Measurements from ENCODE around the gene TCEANC. TPM values are rescaled to one million over a fixed set of nuclear protein-coding genes. Genes with fewer than 3 reads are reported as not detected.

Gene TCEANC
- total RNA-seq, 2 donors from 2014 or later: 2.9 to 3.5 TPM

DNA sequence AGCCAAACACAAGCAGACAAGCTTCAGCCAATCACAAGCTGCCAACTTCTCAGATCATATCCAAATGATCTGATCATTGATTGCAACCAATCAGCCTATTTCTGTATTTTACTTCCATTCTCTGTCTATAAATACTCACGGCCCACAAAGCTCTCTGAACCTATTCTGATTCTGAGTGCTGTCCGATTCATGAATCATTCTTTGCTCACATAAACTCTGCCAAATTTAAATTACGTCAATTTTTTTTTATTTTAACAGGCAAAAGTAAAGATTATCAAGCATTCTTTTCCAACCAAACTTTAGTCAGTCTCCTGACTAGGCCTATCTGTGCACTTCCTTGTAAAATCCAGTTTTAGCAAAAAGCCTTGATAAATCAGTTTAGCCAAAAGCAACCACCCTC, 1.8 kb upstream of the TCEANC start:
- no peaks in the 10 kb centered on the region for H3K36me3 ChIP-seq
- no peak overlapping the region for H3K9ac ChIP-seq (ENCODE audit: low read depth in 2 of 2, low read length in 2 of 2)
- no peaks in the 10 kb centered on the region for H3K9me3 ChIP-seq
- H3K4me3 ChIP-seq: no peak overlapping the region
- DNase-seq: no peak
- no peak overlapping the region for H3K27ac ChIP-seq
- H3K27me3 ChIP-seq: no peaks in the 10 kb centered on the region
- TF ChIP-seq, protein P1, sequence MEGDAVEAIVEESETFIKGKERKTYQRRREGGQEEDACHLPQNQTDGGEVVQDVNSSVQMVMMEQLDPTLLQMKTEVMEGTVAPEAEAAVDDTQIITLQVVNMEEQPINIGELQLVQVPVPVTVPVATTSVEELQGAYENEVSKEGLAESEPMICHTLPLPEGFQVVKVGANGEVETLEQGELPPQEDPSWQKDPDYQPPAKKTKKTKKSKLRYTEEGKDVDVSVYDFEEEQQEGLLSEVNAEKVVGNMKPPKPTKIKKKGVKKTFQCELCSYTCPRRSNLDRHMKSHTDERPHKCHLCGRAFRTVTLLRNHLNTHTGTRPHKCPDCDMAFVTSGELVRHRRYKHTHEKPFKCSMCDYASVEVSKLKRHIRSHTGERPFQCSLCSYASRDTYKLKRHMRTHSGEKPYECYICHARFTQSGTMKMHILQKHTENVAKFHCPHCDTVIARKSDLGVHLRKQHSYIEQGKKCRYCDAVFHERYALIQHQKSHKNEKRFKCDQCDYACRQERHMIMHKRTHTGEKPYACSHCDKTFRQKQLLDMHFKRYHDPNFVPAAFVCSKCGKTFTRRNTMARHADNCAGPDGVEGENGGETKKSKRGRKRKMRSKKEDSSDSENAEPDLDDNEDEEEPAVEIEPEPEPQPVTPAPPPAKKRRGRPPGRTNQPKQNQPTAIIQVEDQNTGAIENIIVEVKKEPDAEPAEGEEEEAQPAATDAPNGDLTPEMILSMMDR (IDR thresholded peaks at IDR 0.05): no peak
- intact Hi-C loops (cut with DNase I): no loop called here
- peaks cover 14% of the 10 kb centered on the region for H3K4me1 ChIP-seq

DNA sequence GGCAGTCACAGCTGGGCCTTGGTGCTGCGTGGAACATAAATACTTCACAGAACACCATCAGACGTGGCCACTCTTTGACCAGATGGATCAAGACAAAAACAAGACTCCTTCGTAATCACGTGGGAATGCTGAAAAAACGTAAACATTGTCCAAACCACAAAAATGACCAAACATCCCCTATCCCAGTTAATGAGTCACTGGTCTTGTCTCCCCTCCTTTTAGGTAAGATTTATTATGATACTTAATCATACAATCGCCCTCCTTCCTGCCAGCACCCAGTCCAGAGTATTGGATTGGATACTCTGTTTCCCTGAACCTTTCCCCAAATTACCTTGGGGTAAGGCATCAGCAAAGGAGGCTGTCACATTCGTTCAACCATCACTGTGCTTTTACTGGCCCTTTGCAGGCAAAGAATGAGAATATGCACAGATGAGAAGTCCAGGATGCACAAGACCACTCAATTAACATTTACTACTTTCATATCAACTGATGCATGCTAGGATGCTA, 601 bp upstream of the TCEANC start:
- H3K9ac ChIP-seq (ENCODE audit: low read depth in 2 of 2, low read length in 2 of 2): peak overlapping the region in 1 of 2 donors; percentile 82
- intact Hi-C loops (cut with DNase I): no loop called here
- DNase-seq: no peak
- no peaks in the 10 kb centered on the region for H3K9me3 ChIP-seq
- H3K4me3 ChIP-seq: peak overlapping the region; percentile 58
- TF ChIP-seq, protein P1 (IDR thresholded peaks at IDR 0.05): no peak
- H3K36me3 ChIP-seq: no peaks in the 10 kb centered on the region
- peak overlapping the region; percentile 95 for H3K27ac ChIP-seq
- H3K27me3 ChIP-seq: no peaks in the 10 kb centered on the region
- H3K4me1 ChIP-seq: peaks cover 14% of the 10 kb centered on the region

DNA sequence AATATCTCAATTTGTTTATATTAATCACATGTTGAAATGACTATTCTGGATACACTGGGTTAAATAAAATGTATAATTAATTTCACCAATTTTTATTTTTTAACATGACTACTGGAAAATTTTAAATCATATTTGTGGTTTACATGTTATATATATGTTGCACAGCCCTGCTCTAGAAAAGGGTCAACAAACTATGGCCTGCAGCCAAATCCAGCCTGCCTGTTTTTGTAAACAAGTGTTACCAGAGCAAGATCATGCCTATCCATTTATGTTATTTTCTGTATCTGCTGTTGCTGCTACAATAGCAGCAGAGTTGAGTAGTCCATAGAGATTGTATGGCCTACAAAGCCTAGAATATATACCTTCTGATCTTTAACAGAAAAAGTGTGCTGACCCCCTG, 1.2 kb downstream of the TCEANC start:
- Histone ChIP-seq H3K4me3 (no peak overlapping the region), H3K4me1 (peaks cover 14% of the 10 kb centered on the region), H3K27me3 (no peaks in the 10 kb centered on the region), H3K9ac (ENCODE audit: low read depth in 2 of 2, low read length in 2 of 2) (no peak overlapping the region), H3K36me3 (no peaks in the 10 kb centered on the region), H3K27ac (peak overlapping the region; percentile 95), H3K9me3 (no peaks in the 10 kb centered on the region)
- TF ChIP-seq, protein P1 (IDR thresholded peaks at IDR 0.05): no peak
- intact Hi-C loops (cut with DNase I): no loop called here
- DNase-seq: no peak

- no peak overlapping the region for H3K9ac ChIP-seq (ENCODE audit: low read depth in 2 of 2, low read length in 2 of 2)
- no peak for DNase-seq
- H3K4me3 ChIP-seq: no peak overlapping the region
- intact Hi-C loops (cut with DNase I): loop anchor here (5.0 kb wide), 2 partner anchors 77 to 92 kb away; partner anchors contain the start of genes OFD1 and TRAPPC2
- no peaks in the 10 kb centered on the region for H3K27me3 ChIP-seq
- no peaks in the 10 kb centered on the region for H3K9me3 ChIP-seq
- peaks cover 14% of the 10 kb centered on the region for H3K4me1 ChIP-seq
- TF ChIP-seq, protein P1 (IDR thresholded peaks at IDR 0.05): no peak
- no peaks in the 10 kb centered on the region for H3K36me3 ChIP-seq
- H3K27ac ChIP-seq: no peak overlapping the region
Measured at GRCh38 chrX:13655674-13656073, 2.7 kb downstream of the TCEANC start.

GRCh38 chrX:13658602-13659001, 5.7 kb downstream of the TCEANC start:
- H3K27me3 ChIP-seq: no peaks in the 10 kb centered on the region
- H3K36me3 ChIP-seq: no peaks in the 10 kb centered on the region
- H3K4me1 ChIP-seq: peaks cover 6% of the 10 kb centered on the region
- TF ChIP-seq, protein P1 (IDR thresholded peaks at IDR 0.05): peak; percentile 68
- DNase-seq: peak; percentile 33
- no peak overlapping the region for H3K4me3 ChIP-seq
- no peaks in the 10 kb centered on the region for H3K9me3 ChIP-seq
- H3K9ac ChIP-seq (ENCODE audit: low read depth in 2 of 2, low read length in 2 of 2): no peak overlapping the region
- no peak overlapping the region for H3K27ac ChIP-seq
- intact Hi-C loops (cut with DNase I): loop anchor here (5.0 kb wide), 2 partner anchors 74 to 89 kb away; partner anchors contain the start of genes OFD1 and TRAPPC2

Data from colonic mucosa (tissue), 4 donors.